Measurements from ENCODE around the gene ANKRD33.

ANKRD33 gene

GRCh38 chr12:51887476-51888315 is at the start of gene ANKRD33:
TSS of gene ANKRD33 (plus strand) at chr12:51888103. CDS start at chr12:51888187, 84 bp downstream.
- no peak for DNase-seq

GRCh38 chr12:51838762-51839161 is 49.1 kb upstream of the ANKRD33 start:
- no peak for DNase-seq

GRCh38 chr12:51839310-51839947 is 48.5 kb upstream of the ANKRD33 start:
- DNase-seq, result no peak

- DNase-seq, result no peak
Measured at GRCh38 chr12:51840966-51841365, 46.9 kb upstream of the ANKRD33 start.

- no peak for DNase-seq
Measured at GRCh38 chr12:51841727-51842126, 46.2 kb upstream of the ANKRD33 start.

- DNase-seq, result no peak
Measured at GRCh38 chr12:51844854-51845253, 43.0 kb upstream of the ANKRD33 start.

GRCh38 chr12:51845482-51845881 is 42.4 kb upstream of the ANKRD33 start:
- DNase-seq, result no peak

- no peak for DNase-seq
Measured at GRCh38 chr12:51846271-51846691, 41.6 kb upstream of the ANKRD33 start.

GRCh38 chr12:51846911-51847642 is 40.8 kb upstream of the ANKRD33 start:
- no peak for DNase-seq

GRCh38 chr12:51847643-51848325 is 40.1 kb upstream of the ANKRD33 start:
- no peak for DNase-seq

- DNase-seq, result no peak
Measured at GRCh38 chr12:51848326-51848727, 39.6 kb upstream of the ANKRD33 start, which contains the start of gene FIGNL2. TSS of gene FIGNL2 (minus strand) at chr12:51848718. CDS start at chr12:51822413, 26,305 bp downstream.

- DNase-seq, result no peak
Measured at GRCh38 chr12:51848841-51849735, 38.8 kb upstream of the ANKRD33 start.

GRCh38 chr12:51850081-51850964 is 37.6 kb upstream of the ANKRD33 start:
- no peak for DNase-seq

GRCh38 chr12:51850965-51851299 is 37.0 kb upstream of the ANKRD33 start:
- DNase-seq, result no peak

GRCh38 chr12:51851413-51852124 is 36.3 kb upstream of the ANKRD33 start:
- DNase-seq, result no peak

- DNase-seq, result no peak
Measured at GRCh38 chr12:51852404-51853137, 35.3 kb upstream of the ANKRD33 start.

- DNase-seq, result no peak
Measured at GRCh38 chr12:51855586-51856428, 32.1 kb upstream of the ANKRD33 start.

GRCh38 chr12:51860986-51861385 is 26.9 kb upstream of the ANKRD33 start:
- DNase-seq, result no peak

All from DMS153 (cell line).